Epithelial cell of alveolus of lung (primary cell): ENCODE data around the gene ADAM10. TPM values are rescaled to one million over a fixed set of nuclear protein-coding genes. Genes with fewer than 3 reads are reported as not detected.

ENCODE experiments used
- total RNA-seq: library from RNA; depleted of rRNA; stranded (reverse); fragments of >200 nt; gene quantifications from 2 replicates; pipeline ENCODE4 v1.2.1, GENCODE V29; 2015

The ADAM10 gene, protein sequence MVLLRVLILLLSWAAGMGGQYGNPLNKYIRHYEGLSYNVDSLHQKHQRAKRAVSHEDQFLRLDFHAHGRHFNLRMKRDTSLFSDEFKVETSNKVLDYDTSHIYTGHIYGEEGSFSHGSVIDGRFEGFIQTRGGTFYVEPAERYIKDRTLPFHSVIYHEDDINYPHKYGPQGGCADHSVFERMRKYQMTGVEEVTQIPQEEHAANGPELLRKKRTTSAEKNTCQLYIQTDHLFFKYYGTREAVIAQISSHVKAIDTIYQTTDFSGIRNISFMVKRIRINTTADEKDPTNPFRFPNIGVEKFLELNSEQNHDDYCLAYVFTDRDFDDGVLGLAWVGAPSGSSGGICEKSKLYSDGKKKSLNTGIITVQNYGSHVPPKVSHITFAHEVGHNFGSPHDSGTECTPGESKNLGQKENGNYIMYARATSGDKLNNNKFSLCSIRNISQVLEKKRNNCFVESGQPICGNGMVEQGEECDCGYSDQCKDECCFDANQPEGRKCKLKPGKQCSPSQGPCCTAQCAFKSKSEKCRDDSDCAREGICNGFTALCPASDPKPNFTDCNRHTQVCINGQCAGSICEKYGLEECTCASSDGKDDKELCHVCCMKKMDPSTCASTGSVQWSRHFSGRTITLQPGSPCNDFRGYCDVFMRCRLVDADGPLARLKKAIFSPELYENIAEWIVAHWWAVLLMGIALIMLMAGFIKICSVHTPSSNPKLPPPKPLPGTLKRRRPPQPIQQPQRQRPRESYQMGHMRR
- total RNA-seq: 89.6 and 103 TPM in 2 replicates

DNA sequence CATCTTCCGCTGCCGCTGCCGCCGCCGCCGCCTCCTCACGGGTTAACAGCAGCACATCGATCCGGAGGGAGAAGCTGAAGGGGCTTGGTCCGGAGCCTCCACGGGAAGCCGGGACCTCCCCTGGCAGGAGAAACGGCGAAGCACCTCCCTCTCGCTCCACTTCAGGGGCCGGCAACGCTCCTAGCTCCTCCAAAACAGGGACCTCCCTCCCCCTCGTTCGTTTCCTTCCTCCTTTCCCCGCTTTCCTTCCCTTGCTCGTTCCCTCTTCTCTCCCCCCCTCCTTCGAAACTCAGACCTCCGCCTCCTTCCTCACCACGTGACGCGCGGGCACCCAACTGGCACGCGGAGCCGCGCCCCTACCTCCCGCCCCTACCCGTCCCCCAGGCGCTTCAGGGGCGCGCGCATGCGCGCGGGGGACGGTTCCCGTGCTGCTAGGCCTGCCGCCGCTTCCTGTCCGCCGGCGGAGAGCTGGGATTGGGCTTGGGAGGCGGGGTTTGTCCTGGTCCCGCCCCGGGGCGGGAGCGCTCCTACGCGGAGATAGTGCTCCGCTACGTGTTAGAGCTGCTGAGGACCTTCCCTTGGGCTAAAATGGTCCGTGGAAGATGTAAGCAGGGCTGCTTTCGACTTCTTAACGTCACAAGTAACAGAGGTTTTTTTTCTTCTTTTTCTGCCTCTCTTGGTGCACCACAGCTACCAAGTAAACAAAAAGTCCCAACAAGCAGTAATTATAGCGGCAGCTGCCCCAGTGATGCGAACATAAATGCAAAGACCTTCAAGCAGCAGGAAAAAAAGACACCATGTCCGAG, at the start of gene ADAM10:
ADAM10 (minus strand) TSS at position 176 of the 806 bp plus-strand sequence; CDS start at position 3, 173 bp downstream.

GRCh38 chr15:58770857-58771620, 21.5 kb upstream of the ADAM10 start, which contains the start of gene MINDY2:
TSS of gene MINDY2 (plus strand) at chr15:58771302. CDS start at chr15:58771396, 94 bp downstream.

Other genes starting within 250 kb of the ADAM10 start
- gene MINDY2, start 21.6 kb upstream of the ADAM10 start, total RNA-seq: 9.2 and 9.8 TPM in 2 replicates
- gene SLTM, start 184.0 kb upstream of the ADAM10 start, total RNA-seq: 25.2 and 46.1 TPM in 2 replicates
- gene RNF111, start 238.0 kb upstream of the ADAM10 start, total RNA-seq: 9.2 and 26.2 TPM in 2 replicates